ENCODE measurements around the gene TENM4. TPM values are rescaled to one million over a fixed set of nuclear protein-coding genes. Genes with fewer than 3 reads are reported as not detected.
A peak's percentile ranks its signal among the peaks of the same experiment; 100 is the strongest.

The TENM4 gene
- polyA plus RNA-seq, 1 of the 3 experiments (the other 2 are of a cell fraction) = 16.7 TPM

DNA sequence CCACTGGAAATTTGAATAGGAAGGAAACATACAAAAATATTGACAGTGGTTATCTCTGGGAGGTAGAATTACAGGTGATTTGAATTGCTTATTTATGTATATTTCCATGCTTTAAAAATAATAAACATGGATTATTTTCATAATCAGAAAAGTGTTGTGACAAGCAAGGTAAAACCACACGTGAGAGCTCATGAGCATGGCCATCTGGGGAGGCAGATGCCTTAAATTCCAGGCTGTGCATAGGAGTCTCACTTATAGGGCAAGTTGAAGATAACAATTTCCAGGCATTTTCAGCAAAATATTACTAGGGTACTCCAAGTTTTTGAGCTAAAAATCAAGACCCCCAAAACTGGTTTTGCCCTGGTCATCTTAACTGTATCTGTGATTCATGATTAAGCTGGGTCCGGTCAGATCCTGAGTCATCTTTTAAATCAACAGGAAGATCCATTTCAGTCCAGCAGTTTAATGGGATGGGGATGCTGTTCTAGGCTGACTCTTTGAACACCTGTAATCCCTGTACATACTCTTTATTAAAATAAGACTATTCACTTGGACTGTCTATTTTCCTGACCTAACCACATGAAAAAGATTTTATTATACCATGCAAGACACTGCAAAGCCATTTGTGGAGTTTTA, 750.4 kb downstream of the TENM4 start:
- H3K4me1 ChIP-seq (ENCODE audit: control insufficient read depth in 1 of 2, insufficient read depth in 2 of 2, low read depth in 1 of 2, low read length in 1 of 2) = peaks cover 0 to 10% of the 10 kb centered on the region in 2 experiments; a peak in 2 of 4 replicates
- H3K27ac ChIP-seq (ENCODE audit: low read depth in 2 of 2, low read length in 1 of 2) = no peak overlapping the region
- H3K27me3 ChIP-seq (ENCODE audit: insufficient read depth) = no peaks in the 10 kb centered on the region
- H3F3A ChIP-seq (replicated peaks; ENCODE audit: insufficient read depth) = no peaks in the 10 kb centered on the region
- no peaks in the 10 kb centered on the region for H3K79me2 ChIP-seq (ENCODE audit: insufficient read depth)
- H3K9ac ChIP-seq = no peak overlapping the region
- no peaks in the 10 kb centered on the region for H4K20me1 ChIP-seq (ENCODE audit: insufficient read depth)
- CTCF ChIA-PET = interaction anchor here (2.2 kb wide), 1 partner anchor 44 kb away, joined by 13 read pairs; no protein-coding TSS in a partner anchor
- DNase-seq = no peak
- H3K9me2 ChIP-seq = no peaks in the 10 kb centered on the region
- H3K4me3 ChIP-seq (ENCODE audit: low read depth in 2 of 2, low read length in 1 of 2) = no peak overlapping the region
- H3K36me3 ChIP-seq (replicated peaks in 1 of 2; ENCODE audit: control insufficient read depth in 1 of 2, insufficient read depth in 2 of 2, low read length in 1 of 2) = peaks cover 0 to 15% of the 10 kb centered on the region in 2 experiments
- POLR2A ChIA-PET = no interaction called here
- TF ChIP-seq FOSL2 (IDR thresholded peaks at IDR 0.05; ENCODE audit: borderline replicate concordance, low read depth) (peak; percentile 18; the same call in 1 of the 2 replicates), YY1 (IDR thresholded peaks at IDR 0.05; ENCODE audit: low read depth) (no peak), REST (IDR thresholded peaks at IDR 0.05; ENCODE audit: low read depth, low read length) (no peak), TCF12 (IDR thresholded peaks at IDR 0.05) (no peak)
- H3K9me3 ChIP-seq = no peaks in the 10 kb centered on the region
- no peak overlapping the region for H2AFZ ChIP-seq (ENCODE audit: low read depth)
- no peak overlapping the region for H3K4me2 ChIP-seq
- WGBS (ENCODE audit: low lambda C conversion rate) = 65% methylated on average over 2 of the region's 2 CpGs

DNA sequence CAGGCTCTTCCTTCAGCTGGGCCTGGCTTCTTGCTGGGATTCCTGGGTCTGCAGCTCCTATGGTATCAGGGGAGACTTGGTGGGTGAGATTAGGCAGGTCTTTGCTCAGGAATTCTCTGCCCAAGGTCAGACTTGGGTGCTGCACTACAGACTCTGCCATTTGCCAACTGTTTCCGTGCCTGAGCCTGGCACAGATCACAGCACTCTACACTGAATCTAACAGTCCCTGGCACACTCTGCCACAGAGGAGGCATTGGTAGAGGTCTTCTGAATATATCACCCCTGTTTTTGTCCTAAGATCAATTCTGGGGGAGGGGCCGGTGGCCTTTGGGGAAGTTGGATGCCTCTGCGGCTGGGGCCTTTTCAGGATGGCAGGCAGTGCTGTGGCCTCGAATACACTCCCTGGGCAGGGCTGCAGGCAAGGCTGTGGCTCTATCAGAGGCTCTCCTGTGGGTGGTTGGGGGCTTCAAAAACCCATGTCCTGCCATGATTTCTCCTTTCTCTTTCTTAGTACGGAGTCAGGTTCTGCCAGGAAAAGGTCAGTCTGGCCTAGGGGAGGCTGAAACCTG, 751.2 kb downstream of the TENM4 start:
- CTCF ChIA-PET = interaction anchor here (0.6 to 2.2 kb wide), 2 partner anchors 44 to 323 kb away, joined by 3 to 13 read pairs; no protein-coding TSS in a partner anchor
- no peak for DNase-seq
- no peak overlapping the region for H3K4me2 ChIP-seq
- H3K9me2 ChIP-seq = no peaks in the 10 kb centered on the region
- no peak overlapping the region for H2AFZ ChIP-seq (ENCODE audit: low read depth)
- H3K9ac ChIP-seq = no peak overlapping the region
- H3K36me3 ChIP-seq (replicated peaks in 1 of 2; ENCODE audit: control insufficient read depth in 1 of 2, insufficient read depth in 2 of 2, low read length in 1 of 2) = peaks cover 0 to 15% of the 10 kb centered on the region in 2 experiments
- H3K4me3 ChIP-seq (ENCODE audit: low read depth in 2 of 2, low read length in 1 of 2) = no peak overlapping the region
- H3K4me1 ChIP-seq (ENCODE audit: control insufficient read depth in 1 of 2, insufficient read depth in 2 of 2, low read depth in 1 of 2, low read length in 1 of 2) = peaks cover 0 to 9% of the 10 kb centered on the region in 2 experiments; a peak in 2 of 4 replicates
- no peaks in the 10 kb centered on the region for H3K79me2 ChIP-seq (ENCODE audit: insufficient read depth)
- H3F3A ChIP-seq (replicated peaks; ENCODE audit: insufficient read depth) = no peaks in the 10 kb centered on the region
- TF ChIP-seq FOSL2 (IDR thresholded peaks at IDR 0.05; ENCODE audit: borderline replicate concordance, low read depth) = no peak
- TF ChIP-seq TEAD4 (IDR thresholded peaks at IDR 0.05; ENCODE audit: borderline replicate concordance, insufficient read depth) = no peak
- TF ChIP-seq EP300 (IDR thresholded peaks at IDR 0.05; ENCODE audit: borderline replicate concordance in 1 of 2, low read depth in 1 of 2, low read length in 1 of 2) = no peak
- TF ChIP-seq TCF12 (IDR thresholded peaks at IDR 0.05) = no peak
- TF ChIP-seq JUND (IDR thresholded peaks at IDR 0.05) = no peak
- no peak for TF ChIP-seq NRF1 (IDR thresholded peaks at IDR 0.05; ENCODE audit: low read depth, low read length)
- no peak for TF ChIP-seq RFX5 (IDR thresholded peaks at IDR 0.05; ENCODE audit: low read length)
- WGBS (ENCODE audit: low lambda C conversion rate) = 76% methylated on average over 5 of the region's 5 CpGs
- POLR2A ChIA-PET = no interaction called here
- H3K9me3 ChIP-seq = no peaks in the 10 kb centered on the region
- H3K27me3 ChIP-seq (ENCODE audit: insufficient read depth) = no peaks in the 10 kb centered on the region
- no peaks in the 10 kb centered on the region for H4K20me1 ChIP-seq (ENCODE audit: insufficient read depth)
- H3K27ac ChIP-seq (ENCODE audit: low read depth in 2 of 2, low read length in 1 of 2) = no peak overlapping the region

Measured in SK-N-SH (cell line).